Measurements from ENCODE around the gene F12.

The F12 gene

DNA sequence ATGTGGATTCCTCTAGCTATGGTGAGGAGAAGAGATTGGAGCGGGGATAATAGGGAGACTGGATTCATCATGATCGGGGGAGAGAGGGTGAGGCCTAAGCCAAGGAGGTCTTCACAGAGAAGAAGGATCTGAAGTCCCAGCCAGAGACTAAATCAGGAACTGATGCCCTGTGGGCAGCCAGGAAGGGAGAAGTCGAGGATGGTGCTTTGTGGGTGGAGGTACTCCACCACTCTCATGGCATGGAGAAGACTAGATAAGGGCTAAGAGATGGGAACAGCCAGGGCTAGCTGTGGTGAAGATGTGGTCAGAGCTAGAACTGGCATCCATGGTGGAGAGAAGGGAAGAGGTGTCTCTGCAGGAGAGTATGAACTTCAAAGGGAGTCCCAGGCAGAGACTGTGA lies 54.7 kb downstream of the F12 start:
- no peak for TF ChIP-seq ZNF274 (IDR thresholded peaks at IDR 0.05; ENCODE audit: low read depth, low read length)
- no peak overlapping the region for H3K4me3 ChIP-seq (ENCODE audit: low read length)

GRCh38 chr5:177354256-177354655 lies 55.1 kb downstream of the F12 start:
- H3K4me3 ChIP-seq (ENCODE audit: low read length): no peak overlapping the region
- TF ChIP-seq ZNF274 (IDR thresholded peaks at IDR 0.05; ENCODE audit: low read depth, low read length): no peak

DNA sequence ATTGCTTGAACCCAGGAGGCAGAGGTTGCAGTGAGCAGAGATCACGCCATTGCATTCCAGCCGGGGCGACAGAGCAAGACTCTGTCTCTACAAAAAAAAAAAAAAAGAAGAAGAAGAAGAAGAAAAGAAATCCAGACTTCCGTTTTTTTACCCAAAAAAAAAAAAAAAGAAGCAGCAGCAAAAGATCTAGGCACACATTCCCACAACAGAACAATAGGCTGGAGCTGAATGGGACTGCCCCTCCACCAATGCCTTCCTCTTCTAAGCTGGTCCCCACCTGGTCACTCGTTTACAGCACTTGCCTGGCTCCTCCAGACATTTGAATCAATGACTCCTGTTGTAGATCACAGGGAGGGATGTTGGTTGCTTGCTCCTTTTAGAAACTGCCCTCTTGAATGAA lies 56.3 kb downstream of the F12 start:
- no peak overlapping the region for H3K4me3 ChIP-seq (ENCODE audit: low read length)
- no peak for TF ChIP-seq ZNF274 (IDR thresholded peaks at IDR 0.05; ENCODE audit: low read depth, low read length)
